Right lobe of liver (tissue), 6 donors: ENCODE results near the gene SRD5A3. TPM values are rescaled to one million over a fixed set of nuclear protein-coding genes. Genes with fewer than 3 reads are reported as not detected.

Experiments
- ATAC-seq, 4 donors: fragments of 200-7000 bp; cut with Tn5 transposase; one replicate each; pipeline ENCODE4 v1.9.1; 2020; ENCODE audit warnings: mild to moderate bottlenecking in 4 of 4, moderate library complexity in 4 of 4
- DNase-seq, 3 donors: peaks; one replicate each; pipeline ENCODE4 v3.0.0-alpha.2; 2020
- H3K27ac ChIP-seq, 3 donors: fragments of 200-600 bp; one replicate each; pipeline ENCODE4 v1.8.0; 2022
- H3K27me3 ChIP-seq, 2 donors: fragments of 200-600 bp; one replicate each; pipeline ENCODE4 v1.8.0; 2022
- H3K36me3 ChIP-seq, 4 donors: fragments of 200-600 bp; sonication (generic) in 1 of 4; one replicate each; pipeline versions ENCODE4 v1.5.1 to v1.8.0; 2017 to 2022; ENCODE audit warnings: control low read depth in 1 of 4
- H3K4me1 ChIP-seq, 4 donors: fragments of 200-600 bp; sonication (generic) in 1 of 4; one replicate each; pipeline versions ENCODE4 v1.5.1 to v1.8.0; 2017 to 2022; ENCODE audit warnings: control low read depth in 1 of 4
- H3K4me3 ChIP-seq, 3 donors: fragments of 200-600 bp; one replicate each; pipeline ENCODE4 v1.8.0; 2022
- H3K9me3 ChIP-seq, 4 donors: fragments of 200-600 bp; sonication (generic) in 1 of 4; one replicate each; pipeline versions ENCODE4 v1.5.1 to v1.8.0; 2017 to 2022; ENCODE audit warnings: control low read depth in 1 of 4
- CTCF ChIP-seq, 4 donors: fragments of 200-600 bp in 3 of 4; fragments of 450-650 bp in 1 of 4; IDR thresholded peaks; one replicate each; pipeline versions ENCODE4 v1.5.1 to v1.8.0; 2016 to 2022; ENCODE audit warnings: antibody characterized with exemption in 4 of 4, mild to moderate bottlenecking in 2 of 4
- POLR2A ChIP-seq: fragments of 450-650 bp; IDR thresholded peaks from one replicate; pipeline ENCODE4 v1.6.1; 2017; ENCODE audit warnings: antibody characterized with exemption, mild to moderate bottlenecking
- WGBS: methylation state at CpG from one replicate; pipeline ENCODE4 v1.1.6; 2018; ENCODE audit warnings: low coverage, low lambda C conversion rate; ENCODE audit not compliant: insufficient coverage; ENCODE audit errors: missing lambda C conversion rate; 5-methylcytosine and 5-hydroxymethylcytosine counted together
- intact Hi-C, 2 donors: fragments of 100-400 bp; cut with DNase I; formaldehyde crosslinking; loops; one replicate each; pipeline versions ENCODE4 v1.11.2 to v1.14.1; 2022
- total RNA-seq, 6 experiments: library from RNA; depleted of rRNA in 2 of 6; stranded (reverse); fragments of >200 nt in 2 of 6; fragmentation: NEBNext Ultra II Directional in 3 of 6; extraction: Animal tissue kit (Norgen Biotek cat#: 25700) in 3 of 6; gene quantifications; one replicate each; pipeline versions ENCODE4 v1.1.0 to v1.2.4, GENCODE V29; 2016 to 2023
- donor health status: DM: no; HTN: yes; CAD: no.
- donor health status: DM: no; HTN: no; CAD: no.
- donor health status: DM: no; HTN: no; CAD: no.
- donor health status: DM: no; HTN: yes; CAD: no.
- donor health status: DM: no; HTN: yes; CAD: no.

SRD5A3 gene
- total RNA-seq, 6 experiments from 2014 or later = 7.7 to 13.9 (median 9.9) TPM

DNA sequence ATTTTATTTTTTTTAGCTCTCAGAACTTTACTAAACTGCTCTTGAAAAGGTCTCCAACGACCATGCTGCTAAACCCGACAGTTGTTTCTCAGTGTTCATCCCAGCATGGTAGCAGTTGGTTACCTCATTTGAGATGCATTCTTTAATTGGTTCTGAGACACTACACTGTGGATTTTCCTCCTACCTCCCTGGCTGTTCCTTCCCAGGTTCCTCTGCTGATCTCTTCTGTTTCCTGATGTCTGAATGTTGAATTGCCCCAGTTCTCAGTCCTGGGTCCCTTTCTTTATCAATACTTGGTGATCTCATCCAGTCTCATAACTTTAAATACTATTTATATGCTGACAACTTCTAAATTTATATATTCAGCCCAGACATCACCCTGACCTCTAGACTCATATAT is 30.7 kb downstream of the SRD5A3 start:
- Histone ChIP-seq H3K4me1 (no peaks in the 10 kb centered on the region), H3K9me3 (no peaks in the 10 kb centered on the region), H3K36me3 (no peaks in the 10 kb centered on the region), H3K27ac (no peak overlapping the region), H3K4me3 (no peak overlapping the region), H3K27me3 (no peaks in the 10 kb centered on the region)
- 80% methylated on average over 2 of the region's 2 CpGs for WGBS
- intact Hi-C loops = no loop called here
- no peak for ATAC-seq
- DNase-seq = no peak
- TF ChIP-seq POLR2A (no peak), CTCF (IDR thresholded peaks at IDR 0.05) (no peak)

DNA sequence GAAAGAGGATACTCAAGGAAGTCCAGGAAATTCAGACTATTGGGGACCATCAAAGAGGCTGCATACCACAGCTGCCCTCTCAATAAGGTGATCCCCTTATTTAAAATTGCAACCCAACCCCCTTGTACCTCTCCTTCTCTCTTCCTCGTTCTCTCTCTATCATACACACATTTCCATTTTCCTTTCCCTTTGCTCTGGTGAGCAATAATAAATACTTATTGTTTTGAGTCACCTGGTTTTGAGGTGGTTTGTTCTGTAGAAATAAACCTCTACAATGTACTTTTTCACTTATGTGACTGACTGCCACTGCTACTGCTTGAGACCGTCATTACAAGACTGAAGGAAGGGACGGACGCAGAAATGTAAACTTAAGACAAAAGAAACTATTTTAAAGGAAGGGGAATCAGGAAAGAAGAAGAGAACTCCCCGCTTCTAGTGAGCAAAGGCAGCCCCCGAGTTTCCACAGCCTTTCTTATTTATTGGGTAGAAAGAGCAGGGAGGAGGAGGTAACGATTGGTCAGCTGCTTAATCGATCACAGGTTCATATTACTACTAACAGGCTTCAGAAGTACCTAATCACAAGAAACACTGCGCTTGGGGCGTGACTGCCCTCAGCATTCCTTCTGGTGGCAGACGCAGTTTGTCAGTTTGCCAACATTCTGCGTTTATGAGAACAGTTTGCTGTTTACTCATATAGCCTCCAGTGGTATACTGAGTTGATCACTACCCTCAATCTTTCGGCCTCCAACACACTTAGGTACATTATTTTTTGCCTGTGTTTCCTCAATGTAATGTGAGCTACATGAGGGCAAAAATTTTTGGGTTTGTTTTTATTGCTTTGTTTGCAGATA is 32.8 kb downstream of the SRD5A3 start:
- no peaks in the 10 kb centered on the region for H3K9me3 ChIP-seq

GRCh38 chr4:55380576-55380975 is 34.5 kb downstream of the SRD5A3 start:
- Histone ChIP-seq H3K9me3 (no peaks in the 10 kb centered on the region), H3K36me3 (no peaks in the 10 kb centered on the region), H3K4me3 (no peak overlapping the region), H3K27me3 (no peaks in the 10 kb centered on the region), H3K4me1 (no peaks in the 10 kb centered on the region), H3K27ac (no peak overlapping the region)
- 54% methylated on average over 2 of the region's 2 CpGs for WGBS
- intact Hi-C loops = no loop called here
- ATAC-seq (no peak), DNase-seq (no peak)
- TF ChIP-seq CTCF (IDR thresholded peaks at IDR 0.05) (no peak), POLR2A (no peak)

More for the DNA sequence above, 32.8 kb downstream of the SRD5A3 start:
- no peaks in the 10 kb centered on the region for H3K4me1 ChIP-seq
- H3K27me3 ChIP-seq = no peaks in the 10 kb centered on the region
- no peak for ATAC-seq
- no peak for DNase-seq
- no peaks in the 10 kb centered on the region for H3K36me3 ChIP-seq
- TF ChIP-seq POLR2A (no peak), CTCF (IDR thresholded peaks at IDR 0.05) (no peak)
- no peak overlapping the region for H3K27ac ChIP-seq
- 78% methylated on average over 13 of the region's 13 CpGs for WGBS
- intact Hi-C loops = no loop called here
- H3K4me3 ChIP-seq = no peak overlapping the region

DNA sequence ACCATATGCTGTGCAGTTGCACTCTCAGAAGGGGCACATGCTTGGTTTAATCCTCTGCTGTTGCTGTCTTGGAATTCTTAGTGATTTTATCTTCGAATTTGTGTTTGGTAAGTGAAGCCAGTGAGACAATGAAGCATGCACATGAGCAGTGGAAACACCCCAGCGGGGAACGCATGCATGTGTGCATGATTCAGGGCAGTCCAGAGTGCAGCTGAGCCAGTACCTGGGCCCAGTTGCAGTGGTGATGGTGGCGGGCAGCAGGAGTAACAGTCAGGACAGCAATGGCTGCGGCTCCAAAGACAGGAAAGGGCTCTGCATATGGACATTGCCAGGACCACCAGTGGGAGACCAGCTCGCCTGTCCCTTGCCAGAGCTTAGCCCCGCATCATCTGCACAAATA is 35.5 kb downstream of the SRD5A3 start:
- intact Hi-C loops = no loop called here
- DNase-seq (no peak), ATAC-seq (no peak)
- H3K9me3 ChIP-seq = no peaks in the 10 kb centered on the region
- no peak overlapping the region for H3K27ac ChIP-seq
- no peaks in the 10 kb centered on the region for H3K36me3 ChIP-seq
- H3K4me3 ChIP-seq = no peak overlapping the region
- whole genome bisulfite sequencing = 76% methylated on average over 5 of the region's 7 CpGs
- no peaks in the 10 kb centered on the region for H3K4me1 ChIP-seq
- TF ChIP-seq CTCF (IDR thresholded peaks at IDR 0.05) = no peak
- TF ChIP-seq POLR2A = no peak
- H3K27me3 ChIP-seq = no peaks in the 10 kb centered on the region
